BLaER1 (cell line): ENCODE results near the gene MEGF9.

ENCODE experiments used
- H3K27ac ChIP-seq: shearing (Covaris generic); formaldehyde crosslinking; 2 replicates; pipeline ENCODE4 v1.8.1; 2022
- H3K27me3 ChIP-seq: shearing (Covaris generic); formaldehyde crosslinking; 2 replicates; pipeline ENCODE4 v1.8.1; 2022
- H3K36me3 ChIP-seq: shearing (Covaris generic); formaldehyde crosslinking; 2 replicates; pipeline ENCODE4 v1.8.1; 2022
- H3K4me1 ChIP-seq: shearing (Covaris generic); formaldehyde crosslinking; 2 replicates; pipeline ENCODE4 v1.8.1; 2022
- H3K4me2 ChIP-seq: shearing (Covaris generic); formaldehyde crosslinking; 2 replicates; pipeline ENCODE4 v1.8.1; 2022
- H3K4me3 ChIP-seq: shearing (Covaris generic); formaldehyde crosslinking; 2 replicates; pipeline ENCODE4 v1.8.1; 2022
- H3K9ac ChIP-seq: shearing (Covaris generic); formaldehyde crosslinking; 2 replicates; pipeline ENCODE4 v1.8.1; 2022
- H3K9me3 ChIP-seq: shearing (Covaris generic); formaldehyde crosslinking; 2 replicates; pipeline ENCODE4 v1.8.1; 2022
- H4K20me1 ChIP-seq: shearing (Covaris generic); formaldehyde crosslinking; 2 replicates; pipeline ENCODE4 v1.8.1; 2022
- Cebpa-rat ChIP-seq: shearing (Covaris generic); IDR thresholded peaks from 2 replicates; pipeline ENCODE4 v1.8.1; 2022

The MEGF9 gene

DNA sequence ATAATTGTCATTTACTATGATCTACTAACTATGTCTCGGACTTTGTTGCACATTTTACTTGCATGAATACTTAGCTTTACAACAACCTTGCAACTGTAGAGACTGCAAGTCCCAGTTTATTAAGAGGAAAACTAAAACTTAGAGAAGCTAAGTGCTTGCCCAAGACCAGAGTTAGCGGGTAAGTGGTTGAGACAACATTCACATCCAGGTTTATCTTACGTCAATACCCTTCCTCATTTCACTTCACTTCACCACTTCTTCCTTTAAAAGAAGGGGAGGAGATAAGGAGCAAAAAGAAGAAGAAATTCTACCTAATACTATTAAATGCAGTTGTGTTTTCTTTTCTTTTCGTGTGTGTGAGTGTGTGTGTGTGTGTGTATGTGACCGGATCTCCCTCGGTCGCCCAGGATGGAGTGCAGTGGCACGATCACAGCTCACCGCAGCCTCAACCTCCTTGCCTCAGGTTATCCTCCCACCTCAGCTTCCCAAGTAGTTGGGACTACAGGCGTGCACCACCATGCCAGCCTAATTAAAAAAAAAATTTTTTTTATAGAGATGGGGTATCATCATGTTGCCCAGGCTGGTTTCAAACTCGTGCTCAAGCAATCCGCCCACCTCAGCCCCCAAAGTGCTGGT lies 37.4 kb downstream of the MEGF9 start:
- no peak overlapping the region for H3K27ac ChIP-seq
- no peaks in the 10 kb centered on the region for H3K27me3 ChIP-seq
- H3K36me3 ChIP-seq = peaks cover 21% of the 10 kb centered on the region; the same call in 1 of the 2 replicates
- no peak overlapping the region for H3K4me3 ChIP-seq
- no peak overlapping the region for H3K9ac ChIP-seq
- no peak overlapping the region for H3K4me2 ChIP-seq
- TF ChIP-seq Cebpa-rat = no peak
- no peaks in the 10 kb centered on the region for H3K9me3 ChIP-seq
- peaks cover 12% of the 10 kb centered on the region; the same call in 1 of the 2 replicates for H4K20me1 ChIP-seq
- no peaks in the 10 kb centered on the region for H3K4me1 ChIP-seq

- H4K20me1 ChIP-seq = peaks cover 19% of the 10 kb centered on the region
- H3K9ac ChIP-seq = no peak overlapping the region
- H3K4me3 ChIP-seq = no peak overlapping the region
- H3K27me3 ChIP-seq = no peaks in the 10 kb centered on the region
- no peak overlapping the region for H3K4me2 ChIP-seq
- TF ChIP-seq Cebpa-rat = no peak
- H3K9me3 ChIP-seq = peaks cover 5% of the 10 kb centered on the region
- no peak overlapping the region for H3K27ac ChIP-seq
- H3K36me3 ChIP-seq = no peaks in the 10 kb centered on the region
- H3K4me1 ChIP-seq = no peaks in the 10 kb centered on the region
Measured at GRCh38 chr9:120668399-120668798, 45.9 kb downstream of the MEGF9 start.

DNA sequence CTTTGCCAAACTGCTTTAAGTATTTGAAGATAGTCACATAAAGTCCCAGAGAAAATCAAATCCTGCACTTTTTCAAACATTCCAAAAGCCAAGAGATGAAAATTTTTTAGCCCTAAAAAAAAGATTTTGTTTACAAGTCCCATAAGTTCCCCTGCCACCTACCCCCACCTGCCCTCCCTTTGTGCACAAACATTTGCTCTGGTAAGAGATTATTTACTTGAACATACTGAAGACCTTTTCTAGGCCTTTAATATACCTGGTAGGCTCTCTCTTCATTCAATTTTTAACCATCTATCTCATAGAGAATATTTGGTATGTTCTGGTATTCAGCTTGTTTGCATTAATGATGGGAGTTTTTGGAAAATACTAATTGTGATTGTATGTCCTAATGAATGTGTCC lies 50.3 kb downstream of the MEGF9 start:
- TF ChIP-seq Cebpa-rat = no peak
- no peak overlapping the region for H3K4me3 ChIP-seq
- no peaks in the 10 kb centered on the region for H3K36me3 ChIP-seq
- H3K27ac ChIP-seq = no peak overlapping the region
- H3K4me2 ChIP-seq = no peak overlapping the region
- H3K27me3 ChIP-seq = no peaks in the 10 kb centered on the region
- H3K4me1 ChIP-seq = no peaks in the 10 kb centered on the region
- H3K9ac ChIP-seq = no peak overlapping the region
- peaks cover 10% of the 10 kb centered on the region for H4K20me1 ChIP-seq
- peaks cover 5% of the 10 kb centered on the region for H3K9me3 ChIP-seq

DNA sequence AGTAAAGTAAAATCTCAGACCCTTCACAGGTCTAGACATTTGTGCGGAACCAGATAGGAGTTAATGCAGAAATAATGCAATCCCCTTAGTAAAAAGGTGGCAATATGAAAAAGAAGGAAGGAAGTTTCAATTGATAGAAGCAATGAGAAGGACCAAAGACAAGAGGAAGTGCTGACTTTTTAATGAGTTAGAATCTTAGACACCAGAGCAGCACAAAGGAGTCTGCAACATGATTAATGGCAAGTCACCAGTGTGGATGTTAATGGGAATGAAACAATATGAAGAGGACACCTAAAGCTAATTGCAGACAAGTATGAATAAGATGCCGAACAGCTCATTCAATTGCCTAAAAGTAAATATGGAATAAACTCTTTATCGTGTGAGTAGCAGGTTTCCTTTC lies 50.9 kb downstream of the MEGF9 start:
- no peaks in the 10 kb centered on the region for H3K4me1 ChIP-seq
- no peak overlapping the region for H3K4me2 ChIP-seq
- peaks cover 5% of the 10 kb centered on the region for H3K9me3 ChIP-seq
- no peak overlapping the region for H3K9ac ChIP-seq
- no peak overlapping the region for H3K4me3 ChIP-seq
- H4K20me1 ChIP-seq = peaks cover 10% of the 10 kb centered on the region
- H3K36me3 ChIP-seq = no peaks in the 10 kb centered on the region
- H3K27me3 ChIP-seq = no peaks in the 10 kb centered on the region
- no peak overlapping the region for H3K27ac ChIP-seq
- no peak for TF ChIP-seq Cebpa-rat

- no peaks in the 10 kb centered on the region for H3K36me3 ChIP-seq
- no peak overlapping the region for H3K9ac ChIP-seq
- no peak overlapping the region for H3K4me2 ChIP-seq
- peaks cover 5% of the 10 kb centered on the region for H3K9me3 ChIP-seq
- no peaks in the 10 kb centered on the region for H3K4me1 ChIP-seq
- peaks cover 10% of the 10 kb centered on the region for H4K20me1 ChIP-seq
- no peaks in the 10 kb centered on the region for H3K27me3 ChIP-seq
- H3K27ac ChIP-seq = no peak overlapping the region
- no peak overlapping the region for H3K4me3 ChIP-seq
- no peak for TF ChIP-seq Cebpa-rat
Measured at GRCh38 chr9:120662513-120662912, 51.8 kb downstream of the MEGF9 start.

- H3K27me3 ChIP-seq = no peaks in the 10 kb centered on the region
- TF ChIP-seq Cebpa-rat = no peak
- peaks cover 10% of the 10 kb centered on the region for H4K20me1 ChIP-seq
Measured at GRCh38 chr9:120659676-120660075, 54.6 kb downstream of the MEGF9 start.

DNA sequence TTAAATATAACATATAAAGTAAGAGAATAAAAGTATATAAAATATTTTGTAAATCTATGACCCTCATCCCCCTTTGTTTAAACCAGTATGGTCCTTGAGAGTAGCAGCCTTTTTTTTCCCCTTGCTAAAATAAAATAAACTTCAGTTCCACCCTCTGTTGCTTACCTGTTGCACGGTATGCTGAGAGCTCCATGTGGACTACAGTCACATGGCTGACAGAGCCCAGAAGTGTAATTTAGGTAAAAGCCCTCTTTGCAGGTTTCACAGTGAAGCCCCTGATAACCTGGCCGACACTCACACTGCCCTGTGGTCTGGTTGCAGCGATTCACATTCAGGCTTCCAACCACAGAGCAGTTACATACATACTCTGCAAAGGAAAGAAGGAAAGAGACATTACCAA lies 55.1 kb downstream of the MEGF9 start:
- Histone ChIP-seq H3K4me3 (no peak overlapping the region), H3K9ac (no peak overlapping the region), H3K27me3 (no peaks in the 10 kb centered on the region), H4K20me1 (peaks cover 10% of the 10 kb centered on the region), H3K27ac (no peak overlapping the region), H3K9me3 (no peaks in the 10 kb centered on the region), H3K4me2 (no peak overlapping the region), H3K4me1 (no peaks in the 10 kb centered on the region), H3K36me3 (no peaks in the 10 kb centered on the region)
- no peak for TF ChIP-seq Cebpa-rat

More at GRCh38 chr9:120659676-120660075, 54.6 kb downstream of the MEGF9 start:
- Histone ChIP-seq H3K4me3 (no peak overlapping the region), H3K9me3 (no peaks in the 10 kb centered on the region), H3K36me3 (no peaks in the 10 kb centered on the region), H3K4me1 (no peaks in the 10 kb centered on the region), H3K9ac (no peak overlapping the region), H3K4me2 (no peak overlapping the region), H3K27ac (no peak overlapping the region)

GRCh38 chr9:120655005-120655622 lies 59.2 kb downstream of the MEGF9 start:
- Histone ChIP-seq H3K4me3 (no peak overlapping the region), H3K9ac (no peak overlapping the region), H3K27me3 (no peaks in the 10 kb centered on the region), H3K27ac (no peak overlapping the region), H3K4me2 (no peak overlapping the region), H3K9me3 (no peaks in the 10 kb centered on the region), H3K36me3 (no peaks in the 10 kb centered on the region), H3K4me1 (no peaks in the 10 kb centered on the region), H4K20me1 (no peaks in the 10 kb centered on the region)
- TF ChIP-seq Cebpa-rat = no peak

DNA sequence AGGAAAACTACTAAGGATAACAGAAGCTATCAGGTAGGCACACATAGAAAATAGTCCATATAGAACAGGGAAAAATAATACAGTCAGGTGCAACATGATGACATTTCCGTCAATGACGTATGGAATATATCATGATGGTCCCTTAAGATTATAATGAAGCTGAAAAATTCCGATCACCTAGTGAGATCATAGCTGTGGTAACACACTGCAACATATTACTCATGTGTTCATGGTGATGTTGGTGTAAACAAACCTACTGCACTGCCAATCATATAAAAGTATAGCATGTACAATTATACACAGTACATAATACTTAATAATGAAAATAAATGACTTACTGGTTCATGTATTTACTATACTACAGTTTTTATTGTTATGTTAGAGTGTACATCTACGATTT lies 60.0 kb downstream of the MEGF9 start:
- Histone ChIP-seq H3K27ac (no peak overlapping the region), H3K36me3 (peaks cover 2% of the 10 kb centered on the region), H3K4me2 (no peak overlapping the region), H3K9me3 (no peaks in the 10 kb centered on the region), H3K27me3 (no peaks in the 10 kb centered on the region), H3K4me3 (no peak overlapping the region), H3K9ac (no peak overlapping the region), H4K20me1 (no peaks in the 10 kb centered on the region), H3K4me1 (no peaks in the 10 kb centered on the region)
- TF ChIP-seq Cebpa-rat = no peak

DNA sequence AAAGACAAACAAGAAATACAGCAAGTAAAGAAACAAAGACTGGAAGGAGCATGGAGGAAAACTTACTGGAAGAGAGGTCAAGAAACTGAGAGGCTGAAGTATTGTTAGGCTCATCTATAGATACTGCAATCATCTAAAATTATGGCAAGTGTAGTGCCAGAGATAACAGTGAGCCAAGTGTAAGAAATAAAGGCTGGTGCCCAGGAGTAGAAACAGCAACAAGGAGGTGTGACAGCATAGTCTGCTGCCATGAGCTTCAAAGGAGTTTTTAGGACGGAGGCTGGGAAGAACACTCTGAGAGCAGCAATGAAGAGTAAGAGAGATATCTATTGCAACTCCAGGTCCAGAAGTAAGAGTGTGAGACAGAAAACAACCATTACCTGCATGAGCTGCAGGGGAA lies 60.5 kb downstream of the MEGF9 start:
- Histone ChIP-seq H3K9me3 (no peaks in the 10 kb centered on the region), H4K20me1 (no peaks in the 10 kb centered on the region), H3K27me3 (no peaks in the 10 kb centered on the region), H3K4me3 (no peak overlapping the region), H3K36me3 (peaks cover 4% of the 10 kb centered on the region), H3K27ac (no peak overlapping the region), H3K4me2 (no peak overlapping the region), H3K9ac (no peak overlapping the region), H3K4me1 (no peaks in the 10 kb centered on the region)
- TF ChIP-seq Cebpa-rat = no peak
